Kidney tubule cell (primary cell): ENCODE data around the gene NLRC3.
"Not testable (repeated sequence)": the region's sequence is repeated elsewhere in the genome, so short reads cannot be mapped to it uniquely, and the experiment has no call there.

Source experiments
- DNase-seq: peaks from one replicate; pipeline ENCODE4 v3.0.0-alpha.2; 2018; ENCODE audit warnings: low spot score

The NLRC3 gene

GRCh38 chr16:3513892-3514583, 63.2 kb downstream of the NLRC3 start:
- no peak for DNase-seq

GRCh38 chr16:3511286-3512180, 65.7 kb downstream of the NLRC3 start:
- no peak for DNase-seq

- no peak for DNase-seq
Observed at GRCh38 chr16:3510416-3510815, 66.8 kb downstream of the NLRC3 start.

GRCh38 chr16:3509470-3509928, 67.7 kb downstream of the NLRC3 start:
- DNase-seq: peak; percentile 31

- DNase-seq: no peak
Observed at GRCh38 chr16:3508736-3509135, 68.5 kb downstream of the NLRC3 start.

GRCh38 chr16:3503523-3503922, 73.7 kb downstream of the NLRC3 start:
- peak; percentile 17 for DNase-seq

GRCh38 chr16:3501783-3502400, 75.3 kb downstream of the NLRC3 start:
- DNase-seq: no peak

GRCh38 chr16:3501412-3501761, 75.8 kb downstream of the NLRC3 start:
- DNase-seq: not testable (repeated sequence)

GRCh38 chr16:3498988-3499387, 78.2 kb downstream of the NLRC3 start:
- DNase-seq: no peak

GRCh38 chr16:3497771-3498170, 79.4 kb downstream of the NLRC3 start:
- no peak for DNase-seq

GRCh38 chr16:3496386-3496785, 80.8 kb downstream of the NLRC3 start:
- no peak for DNase-seq

- no peak for DNase-seq
Observed at GRCh38 chr16:3495176-3495575, 82.0 kb downstream of the NLRC3 start, which contains the start of gene C16orf90. C16orf90 (minus strand) TSS chr16:3495489; CDS start chr16:3495421, 68 bp downstream.

GRCh38 chr16:3494386-3494973, 82.7 kb downstream of the NLRC3 start:
- DNase-seq: no peak

- no peak for DNase-seq
Observed at GRCh38 chr16:3492356-3492755, 84.8 kb downstream of the NLRC3 start.

GRCh38 chr16:3490911-3491629, 86.1 kb downstream of the NLRC3 start:
- DNase-seq: no peak
